Neural cell (in vitro differentiated cells): ENCODE measurements around the gene SYCE3. TPM values are rescaled to one million over a fixed set of nuclear protein-coding genes. Genes with fewer than 3 reads are reported as not detected.

Source experiments
- H2AFZ ChIP-seq: fragments of 200-600, 300-800 bp; sonication (generic), shearing (Covaris generic); 2 replicates; pipeline ENCODE4 v1.6.0; 2014; ENCODE audit warnings: low read depth, mild to moderate bottlenecking, antibody characterized with exemption, low read length, moderate library complexity
- H3F3A ChIP-seq: fragments of 200-600 bp; shearing (Covaris generic); 2 replicates; pipeline ENCODE4 v1.6.1; 2016; ENCODE audit warnings: mild to moderate bottlenecking, moderate library complexity, mixed read lengths, antibody characterized with exemption, low read length; ENCODE audit not compliant: insufficient read depth, poor library complexity, severe bottlenecking
- H3K27ac ChIP-seq: fragments of 200-600, 300-800 bp; sonication (generic), shearing (Covaris generic); 2 replicates; pipeline ENCODE4 v1.5.1; 2014; ENCODE audit warnings: mild to moderate bottlenecking, low read length, moderate library complexity
- H3K27me3 ChIP-seq: fragments of 300-800, 200-600 bp; sonication (generic), shearing (Covaris generic); 2 replicates; pipeline ENCODE4 v1.6.0; 2014; ENCODE audit warnings: mild to moderate bottlenecking, low read depth, low read length, moderate library complexity; ENCODE audit not compliant: insufficient read depth
- H3K36me3 ChIP-seq: fragments of 300-800, 200-600 bp; sonication (generic), shearing (Covaris generic); 2 replicates; pipeline ENCODE4 v1.5.1; 2014; ENCODE audit warnings: mild to moderate bottlenecking, antibody characterized with exemption, low read length, moderate library complexity; ENCODE audit not compliant: insufficient read depth
- H3K4me2 ChIP-seq: fragments of 300-800, 200-600 bp; sonication (generic), shearing (Covaris generic); 2 replicates; pipeline ENCODE4 v1.6.0; 2014; ENCODE audit warnings: mild to moderate bottlenecking, low read length
- H3K4me3 ChIP-seq: fragments of 300-800, 200-600 bp; sonication (generic), shearing (Covaris generic); 2 replicates; pipeline ENCODE4 v1.5.1; 2014; ENCODE audit warnings: mild to moderate bottlenecking, low read length, moderate library complexity
- H3K79me2 ChIP-seq: fragments of 200-600 bp; shearing (Covaris generic); replicated peaks from 2 replicates; pipeline ENCODE4 v1.6.0; 2014; ENCODE audit warnings: mild to moderate bottlenecking, low read length, moderate library complexity; ENCODE audit not compliant: insufficient read depth
- H3K9ac ChIP-seq: fragments of 300-800, 200-600 bp; sonication (generic), shearing (Covaris generic); 2 replicates; pipeline ENCODE4 v1.6.1; 2016; ENCODE audit warnings: mild to moderate bottlenecking, low read length, mixed read lengths
- H3K9me2 ChIP-seq: fragments of 200-600 bp; shearing (Covaris generic); 2 replicates; pipeline ENCODE4 v1.6.1; 2016; ENCODE audit warnings: mild to moderate bottlenecking, low read length, mixed read lengths; ENCODE audit not compliant: insufficient read depth
- H3K9me3 ChIP-seq: fragments of 200-600, 300-800 bp; sonication (generic), shearing (Covaris generic); 2 replicates; pipeline ENCODE4 v1.6.1; 2016; ENCODE audit warnings: mild to moderate bottlenecking, mixed run types, low read length, moderate library complexity, mixed read lengths
- H4K20me1 ChIP-seq: fragments of 200-600 bp; shearing (Covaris generic); 2 replicates; pipeline ENCODE4 v1.6.1; 2016; ENCODE audit warnings: mild to moderate bottlenecking, mixed run types; ENCODE audit not compliant: insufficient read depth
- EP300 ChIP-seq: fragments of 450-650 bp; conservative IDR thresholded peaks from 2 replicates; pipeline ENCODE4 v1.6.1; 2014; ENCODE audit warnings: antibody characterized with exemption, mild to moderate bottlenecking, moderate library complexity; ENCODE audit not compliant: poor library complexity, severe bottlenecking
- EZH2 ChIP-seq: fragments of 200-600, 300-800 bp; shearing (Covaris generic), sonication (generic); IDR thresholded peaks from 2 replicates; pipeline ENCODE4 v1.6.1; 2014; ENCODE audit warnings: antibody characterized with exemption, low read length, borderline replicate concordance, mild to moderate bottlenecking; ENCODE audit not compliant: insufficient read depth, poor library complexity, severe bottlenecking
- MXI1 ChIP-seq: fragments of 450-650 bp; conservative IDR thresholded peaks from 2 replicates; pipeline ENCODE4 v1.6.1; 2014; ENCODE audit warnings: antibody characterized with exemption, mild to moderate bottlenecking; ENCODE audit not compliant: poor library complexity, severe bottlenecking
- POLR2AphosphoS5 ChIP-seq: IDR thresholded peaks from 2 replicates; pipeline ENCODE4 v1.6.1; 2012
- RAD21 ChIP-seq: fragments of 450-650 bp; conservative IDR thresholded peaks from 2 replicates; pipeline ENCODE4 v1.6.1; 2014; ENCODE audit warnings: antibody characterized with exemption, mild to moderate bottlenecking, moderate library complexity
- SMC3 ChIP-seq: fragments of 450-650 bp; conservative IDR thresholded peaks from 2 replicates; pipeline ENCODE4 v1.6.1; 2014; ENCODE audit warnings: antibody characterized with exemption, mild to moderate bottlenecking, moderate library complexity; ENCODE audit not compliant: poor library complexity
- TAF1 ChIP-seq: IDR thresholded peaks from 2 replicates; pipeline ENCODE4 v1.6.1; 2012; ENCODE audit warnings: low read depth
- polyA plus RNA-seq: library from polyadenylated mRNA; depleted of rRNA; stranded (reverse); fragments of >200 nt; gene quantifications from 2 replicates; pipeline ENCODE4 v1.2.3, GENCODE V29; 2014
- TF ChIP-seq, protein P1 (sequence below): fragments of 450-650 bp; IDR thresholded peaks from 2 replicates; pipeline ENCODE4 v1.5.1; 2014; ENCODE audit warnings: antibody characterized with exemption, mild to moderate bottlenecking, moderate library complexity; ENCODE audit not compliant: poor library complexity, severe bottlenecking
- TF ChIP-seq, protein P2 (sequence below): IDR thresholded peaks from 2 replicates; pipeline ENCODE4 v1.6.1; 2012; ENCODE audit warnings: borderline replicate concordance

Gene SYCE3
- polyA plus RNA-seq, 1 donor from 2014 or later = not detected

DNA sequence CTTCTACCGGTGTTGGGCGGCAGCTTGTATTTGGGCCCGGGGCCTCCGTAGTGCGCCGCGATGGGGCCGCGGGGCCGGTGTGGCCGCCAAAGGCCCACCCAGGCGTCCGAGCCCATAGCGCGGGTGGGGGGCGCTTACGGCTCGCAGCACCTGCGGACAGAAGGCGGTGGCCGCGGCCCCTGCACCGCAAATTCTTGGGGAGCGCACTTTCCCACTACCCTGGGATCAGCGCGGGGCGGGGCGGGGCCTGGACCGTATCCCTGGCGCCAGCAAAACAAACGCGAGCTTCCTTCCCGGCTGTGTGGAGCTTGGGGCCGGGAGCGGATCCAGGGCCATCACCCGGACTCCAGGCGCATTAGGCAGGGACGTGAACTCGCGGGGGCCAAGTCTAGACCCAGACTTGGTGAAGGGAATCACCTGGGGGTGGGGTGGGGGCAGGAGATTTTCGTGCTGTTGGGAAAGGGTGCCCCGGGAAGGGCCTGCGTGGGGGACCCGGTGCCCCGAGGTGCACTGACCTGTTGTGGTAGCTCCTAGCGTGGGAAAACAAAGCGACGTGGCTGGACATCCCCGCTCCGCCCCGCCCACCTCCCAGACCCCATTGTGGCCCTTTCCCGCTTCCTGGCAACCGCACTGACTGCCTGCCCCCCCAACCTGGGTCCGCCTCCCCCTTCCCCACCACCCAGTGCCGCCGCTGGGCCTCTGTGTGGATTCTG, 30.6 kb downstream of the SYCE3 start:
- Histone ChIP-seq H3F3A (no peaks in the 10 kb centered on the region), H4K20me1 (no peaks in the 10 kb centered on the region), H3K27ac (no peak overlapping the region), H3K4me2 (no peak overlapping the region), H3K4me3 (peak overlapping the region; percentile 57), H3K79me2 (no peaks in the 10 kb centered on the region), H3K9me3 (no peaks in the 10 kb centered on the region), H3K9ac (peak overlapping the region; percentile 20), H3K9me2 (no peaks in the 10 kb centered on the region), H2AFZ (no peak overlapping the region), H3K36me3 (no peaks in the 10 kb centered on the region), H3K27me3 (peaks cover 34% of the 10 kb centered on the region)
- TF ChIP-seq SMC3 = no peak
- TF ChIP-seq EP300 = no peak
- TF ChIP-seq, protein P1, sequence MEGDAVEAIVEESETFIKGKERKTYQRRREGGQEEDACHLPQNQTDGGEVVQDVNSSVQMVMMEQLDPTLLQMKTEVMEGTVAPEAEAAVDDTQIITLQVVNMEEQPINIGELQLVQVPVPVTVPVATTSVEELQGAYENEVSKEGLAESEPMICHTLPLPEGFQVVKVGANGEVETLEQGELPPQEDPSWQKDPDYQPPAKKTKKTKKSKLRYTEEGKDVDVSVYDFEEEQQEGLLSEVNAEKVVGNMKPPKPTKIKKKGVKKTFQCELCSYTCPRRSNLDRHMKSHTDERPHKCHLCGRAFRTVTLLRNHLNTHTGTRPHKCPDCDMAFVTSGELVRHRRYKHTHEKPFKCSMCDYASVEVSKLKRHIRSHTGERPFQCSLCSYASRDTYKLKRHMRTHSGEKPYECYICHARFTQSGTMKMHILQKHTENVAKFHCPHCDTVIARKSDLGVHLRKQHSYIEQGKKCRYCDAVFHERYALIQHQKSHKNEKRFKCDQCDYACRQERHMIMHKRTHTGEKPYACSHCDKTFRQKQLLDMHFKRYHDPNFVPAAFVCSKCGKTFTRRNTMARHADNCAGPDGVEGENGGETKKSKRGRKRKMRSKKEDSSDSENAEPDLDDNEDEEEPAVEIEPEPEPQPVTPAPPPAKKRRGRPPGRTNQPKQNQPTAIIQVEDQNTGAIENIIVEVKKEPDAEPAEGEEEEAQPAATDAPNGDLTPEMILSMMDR = no peak

DNA sequence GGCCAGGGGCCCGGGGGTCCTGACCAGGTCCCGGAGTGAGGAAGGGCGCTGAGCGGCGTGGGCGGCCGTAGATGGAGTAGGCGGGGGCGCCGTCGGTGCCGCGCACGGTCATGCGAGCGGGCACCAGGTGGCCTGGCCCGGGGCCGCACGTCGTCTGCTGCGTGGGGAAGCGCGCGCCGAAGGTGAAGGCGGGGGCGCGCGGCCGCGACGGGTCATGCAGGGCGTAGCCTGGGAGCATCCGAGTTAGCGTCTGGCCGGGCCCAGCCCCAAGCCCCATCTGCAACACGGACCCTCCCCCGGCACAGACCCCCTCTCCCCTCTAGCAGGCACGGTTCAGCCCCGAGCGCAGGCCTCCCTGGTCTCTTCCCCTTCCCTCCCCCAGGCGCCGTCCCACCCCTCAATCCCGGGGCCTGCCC, 31.2 kb downstream of the SYCE3 start:
- Histone ChIP-seq H2AFZ (no peak overlapping the region), H3F3A (no peaks in the 10 kb centered on the region), H3K27ac (no peak overlapping the region), H3K4me2 (no peak overlapping the region), H3K4me3 (peak overlapping the region; percentile 57), H4K20me1 (no peaks in the 10 kb centered on the region), H3K27me3 (peaks cover 34% of the 10 kb centered on the region), H3K9me2 (no peaks in the 10 kb centered on the region), H3K36me3 (no peaks in the 10 kb centered on the region), H3K9ac (peak overlapping the region; percentile 20), H3K79me2 (no peaks in the 10 kb centered on the region), H3K9me3 (no peaks in the 10 kb centered on the region)
- no peak for TF ChIP-seq MXI1
- no peak for TF ChIP-seq SMC3
- TF ChIP-seq POLR2AphosphoS5 = no peak
- TF ChIP-seq RAD21 = no peak
- TF ChIP-seq EZH2 = no peak
- TF ChIP-seq TAF1 = no peak
- no peak for TF ChIP-seq EP300
- TF ChIP-seq, protein P1 = no peak
- TF ChIP-seq, protein P2, sequence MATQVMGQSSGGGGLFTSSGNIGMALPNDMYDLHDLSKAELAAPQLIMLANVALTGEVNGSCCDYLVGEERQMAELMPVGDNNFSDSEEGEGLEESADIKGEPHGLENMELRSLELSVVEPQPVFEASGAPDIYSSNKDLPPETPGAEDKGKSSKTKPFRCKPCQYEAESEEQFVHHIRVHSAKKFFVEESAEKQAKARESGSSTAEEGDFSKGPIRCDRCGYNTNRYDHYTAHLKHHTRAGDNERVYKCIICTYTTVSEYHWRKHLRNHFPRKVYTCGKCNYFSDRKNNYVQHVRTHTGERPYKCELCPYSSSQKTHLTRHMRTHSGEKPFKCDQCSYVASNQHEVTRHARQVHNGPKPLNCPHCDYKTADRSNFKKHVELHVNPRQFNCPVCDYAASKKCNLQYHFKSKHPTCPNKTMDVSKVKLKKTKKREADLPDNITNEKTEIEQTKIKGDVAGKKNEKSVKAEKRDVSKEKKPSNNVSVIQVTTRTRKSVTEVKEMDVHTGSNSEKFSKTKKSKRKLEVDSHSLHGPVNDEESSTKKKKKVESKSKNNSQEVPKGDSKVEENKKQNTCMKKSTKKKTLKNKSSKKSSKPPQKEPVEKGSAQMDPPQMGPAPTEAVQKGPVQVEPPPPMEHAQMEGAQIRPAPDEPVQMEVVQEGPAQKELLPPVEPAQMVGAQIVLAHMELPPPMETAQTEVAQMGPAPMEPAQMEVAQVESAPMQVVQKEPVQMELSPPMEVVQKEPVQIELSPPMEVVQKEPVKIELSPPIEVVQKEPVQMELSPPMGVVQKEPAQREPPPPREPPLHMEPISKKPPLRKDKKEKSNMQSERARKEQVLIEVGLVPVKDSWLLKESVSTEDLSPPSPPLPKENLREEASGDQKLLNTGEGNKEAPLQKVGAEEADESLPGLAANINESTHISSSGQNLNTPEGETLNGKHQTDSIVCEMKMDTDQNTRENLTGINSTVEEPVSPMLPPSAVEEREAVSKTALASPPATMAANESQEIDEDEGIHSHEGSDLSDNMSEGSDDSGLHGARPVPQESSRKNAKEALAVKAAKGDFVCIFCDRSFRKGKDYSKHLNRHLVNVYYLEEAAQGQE = no peak
